ENCODE data around the gene OR1D2. TPM values are rescaled to one million over a fixed set of nuclear protein-coding genes. Genes with fewer than 3 reads are reported as not detected.
"Not testable (repeated sequence)": the region's sequence is repeated elsewhere in the genome, so short reads cannot be mapped to it uniquely, and the experiment has no call there.

The OR1D2 gene, protein sequence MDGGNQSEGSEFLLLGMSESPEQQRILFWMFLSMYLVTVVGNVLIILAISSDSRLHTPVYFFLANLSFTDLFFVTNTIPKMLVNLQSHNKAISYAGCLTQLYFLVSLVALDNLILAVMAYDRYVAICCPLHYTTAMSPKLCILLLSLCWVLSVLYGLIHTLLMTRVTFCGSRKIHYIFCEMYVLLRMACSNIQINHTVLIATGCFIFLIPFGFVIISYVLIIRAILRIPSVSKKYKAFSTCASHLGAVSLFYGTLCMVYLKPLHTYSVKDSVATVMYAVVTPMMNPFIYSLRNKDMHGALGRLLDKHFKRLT
- total RNA-seq (not detected in 2 replicates), polyA plus RNA-seq (not detected in 2 replicates), polyA minus RNA-seq (ENCODE audit: low replicate concordance) (not detected in 2 replicates)
- polyA plus RNA-seq (2012) = not detected in 2 replicates

GRCh38 chr17:3104322-3104721 is at the start of gene OR1D2:
TSS of gene OR1D2 (minus strand) at chr17:3104422. CDS start at chr17:3092996, 11,426 bp downstream.
- H3K4me3 ChIP-seq (replicated peaks in 1 of 4; ENCODE audit: control extremely low read depth in 1 of 4, insufficient read depth in 1 of 4, low read depth in 3 of 4, low read length in 4 of 4) = no peak within 1 kb of the TSS
- H3K27me3 ChIP-seq (ENCODE audit: control insufficient read depth, insufficient read depth, low read length) = no peaks in the 10 kb centered on the region
- H2AFZ ChIP-seq (ENCODE audit: low read length) = no peak within 1 kb of the TSS
- TF ChIP-seq CTCF (conservative IDR thresholded peaks at IDR 0.05 in 1 of 2, IDR thresholded peaks at IDR 0.05 in 1 of 2; ENCODE audit: low read depth in 1 of 2, low read length in 2 of 2) = no peak
- no peaks in the 10 kb centered on the region for H4K20me1 ChIP-seq (ENCODE audit: control insufficient read depth, extremely low read depth, insufficient read depth, low read length)
- H3K79me2 ChIP-seq (ENCODE audit: control insufficient read depth, insufficient read depth, low read length) = no peaks in the 10 kb centered on the region
- no peaks in the 10 kb centered on the region for H3K4me1 ChIP-seq (ENCODE audit: control insufficient read depth, extremely low read depth, insufficient read depth, low read length)
- DNase-seq (ENCODE audit: low read depth in 2 of 2) = no peak
- no peaks in the 10 kb centered on the region for H3K36me3 ChIP-seq (ENCODE audit: control insufficient read depth, insufficient read depth, low read length)
- H3K4me2 ChIP-seq (ENCODE audit: extremely low read depth, insufficient read depth, low read length) = no peak within 1 kb of the TSS
- no peak within 1 kb of the TSS for H3K27ac ChIP-seq (ENCODE audit: insufficient read depth, low read length)
- H3K9ac ChIP-seq (ENCODE audit: insufficient read depth, low read length) = no peak within 1 kb of the TSS
- H3K9me3 ChIP-seq (ENCODE audit: control insufficient read depth, insufficient read depth, low read depth, low read length) = no peaks in the 10 kb centered on the region

GRCh38 chr17:3137494-3137893 is 33.3 kb upstream of the OR1D2 start:
- not testable (repeated sequence) for H2AFZ ChIP-seq (ENCODE audit: low read length); H3K4me2 ChIP-seq (ENCODE audit: extremely low read depth, insufficient read depth, low read length); H3K36me3 ChIP-seq (ENCODE audit: control insufficient read depth, insufficient read depth, low read length); H3K4me3 ChIP-seq (replicated peaks in 1 of 4; ENCODE audit: control extremely low read depth in 1 of 4, insufficient read depth in 1 of 4, low read depth in 3 of 4, low read length in 4 of 4); H3K4me1 ChIP-seq (ENCODE audit: control insufficient read depth, extremely low read depth, insufficient read depth, low read length); H3K9me3 ChIP-seq (ENCODE audit: control insufficient read depth, insufficient read depth, low read depth, low read length); H3K27me3 ChIP-seq (ENCODE audit: control insufficient read depth, insufficient read depth, low read length); H3K79me2 ChIP-seq (ENCODE audit: control insufficient read depth, insufficient read depth, low read length); H3K27ac ChIP-seq (ENCODE audit: insufficient read depth, low read length); H3K9ac ChIP-seq (ENCODE audit: insufficient read depth, low read length); H4K20me1 ChIP-seq (ENCODE audit: control insufficient read depth, extremely low read depth, insufficient read depth, low read length); DNase-seq (ENCODE audit: low read depth in 2 of 2)

DNA sequence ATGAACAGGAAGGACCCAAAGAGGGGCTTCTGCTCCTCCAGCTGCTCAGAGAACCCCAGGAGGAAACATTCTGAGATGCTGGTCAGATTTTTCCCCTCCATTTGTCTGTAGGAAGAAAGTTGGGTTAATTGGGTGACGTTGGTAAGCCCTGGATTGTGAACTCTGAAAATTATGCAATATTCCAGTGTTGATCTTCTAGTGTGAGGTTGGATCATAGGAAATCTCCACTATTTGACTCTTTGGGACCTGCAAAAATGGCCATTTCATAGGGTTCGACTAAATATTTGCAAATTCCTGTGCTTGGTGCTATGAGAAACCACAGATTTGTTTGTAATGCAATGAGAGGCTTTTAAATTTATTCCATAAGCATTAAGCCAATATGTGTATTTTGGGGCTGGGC is 23.2 kb upstream of the OR1D2 start, which contains the start of gene OR1G1:
Gene OR1G1, minus strand, starts transcription at position 101 of the 400 bp plus-strand sequence. Its CDS starts 0 bp downstream, at position 101.
- DNase-seq (ENCODE audit: low read depth in 2 of 2) = no peak
- H4K20me1 ChIP-seq (ENCODE audit: control insufficient read depth, extremely low read depth, insufficient read depth, low read length) = no peaks in the 10 kb centered on the region
- H3K9me3 ChIP-seq (ENCODE audit: control insufficient read depth, insufficient read depth, low read depth, low read length) = no peaks in the 10 kb centered on the region
- TF ChIP-seq CTCF (conservative IDR thresholded peaks at IDR 0.05 in 1 of 2, IDR thresholded peaks at IDR 0.05 in 1 of 2; ENCODE audit: low read depth in 1 of 2, low read length in 2 of 2) = no peak
- TF ChIP-seq EZH2 (IDR thresholded peaks at IDR 0.05; ENCODE audit: low read length, missing control alignments) = no peak
- no peaks in the 10 kb centered on the region for H3K36me3 ChIP-seq (ENCODE audit: control insufficient read depth, insufficient read depth, low read length)
- no peak within 1 kb of the TSS for H3K27ac ChIP-seq (ENCODE audit: insufficient read depth, low read length)
- H3K27me3 ChIP-seq (ENCODE audit: control insufficient read depth, insufficient read depth, low read length) = no peaks in the 10 kb centered on the region
- H3K4me3 ChIP-seq (replicated peaks in 1 of 4; ENCODE audit: control extremely low read depth in 1 of 4, insufficient read depth in 1 of 4, low read depth in 3 of 4, low read length in 4 of 4) = no peak within 1 kb of the TSS
- H2AFZ ChIP-seq (ENCODE audit: low read length) = no peak within 1 kb of the TSS
- H3K4me1 ChIP-seq (ENCODE audit: control insufficient read depth, extremely low read depth, insufficient read depth, low read length) = no peaks in the 10 kb centered on the region
- H3K9ac ChIP-seq (ENCODE audit: insufficient read depth, low read length) = no peak within 1 kb of the TSS
- H3K79me2 ChIP-seq (ENCODE audit: control insufficient read depth, insufficient read depth, low read length) = no peaks in the 10 kb centered on the region
- no peak within 1 kb of the TSS for H3K4me2 ChIP-seq (ENCODE audit: extremely low read depth, insufficient read depth, low read length)

GRCh38 chr17:3073850-3074249 is 30.4 kb downstream of the OR1D2 start:
- not testable (repeated sequence) for H3K79me2 ChIP-seq (ENCODE audit: control insufficient read depth, insufficient read depth, low read length); H3K4me1 ChIP-seq (ENCODE audit: control insufficient read depth, extremely low read depth, insufficient read depth, low read length); H4K20me1 ChIP-seq (ENCODE audit: control insufficient read depth, extremely low read depth, insufficient read depth, low read length); H3K9ac ChIP-seq (ENCODE audit: insufficient read depth, low read length); H3K27me3 ChIP-seq (ENCODE audit: control insufficient read depth, insufficient read depth, low read length); H2AFZ ChIP-seq (ENCODE audit: low read length); H3K27ac ChIP-seq (ENCODE audit: insufficient read depth, low read length); H3K4me3 ChIP-seq (replicated peaks in 1 of 4; ENCODE audit: control extremely low read depth in 1 of 4, insufficient read depth in 1 of 4, low read depth in 3 of 4, low read length in 4 of 4); H3K36me3 ChIP-seq (ENCODE audit: control insufficient read depth, insufficient read depth, low read length); H3K4me2 ChIP-seq (ENCODE audit: extremely low read depth, insufficient read depth, low read length); H3K9me3 ChIP-seq (ENCODE audit: control insufficient read depth, insufficient read depth, low read depth, low read length); DNase-seq (ENCODE audit: low read depth in 2 of 2)

DNA sequence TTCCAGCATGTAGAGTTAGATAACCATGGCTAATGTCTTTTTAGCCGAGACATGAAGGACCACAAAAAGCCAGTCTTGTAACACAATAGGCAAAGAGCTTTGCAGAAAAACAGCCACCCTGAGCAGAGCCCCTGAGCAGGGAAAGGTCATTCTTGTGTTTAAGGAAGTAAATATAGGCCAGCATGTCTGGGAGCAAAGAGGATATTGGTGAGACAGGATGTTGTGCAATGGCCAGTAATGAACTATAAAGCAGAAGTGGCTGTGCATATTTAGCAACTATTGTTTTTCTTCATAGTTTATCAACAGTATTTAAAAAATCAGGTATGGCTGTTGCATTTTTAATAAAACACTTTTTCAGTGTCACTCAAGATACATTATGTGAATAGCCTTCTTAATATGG is 39.0 kb downstream of the OR1D2 start:
- not testable (repeated sequence) for H3K9ac ChIP-seq (ENCODE audit: insufficient read depth, low read length)

More for the DNA sequence above, 39.0 kb downstream of the OR1D2 start:
- not testable (repeated sequence) for H2AFZ ChIP-seq (ENCODE audit: low read length); H3K4me1 ChIP-seq (ENCODE audit: control insufficient read depth, extremely low read depth, insufficient read depth, low read length); H3K4me3 ChIP-seq (replicated peaks in 1 of 4; ENCODE audit: control extremely low read depth in 1 of 4, insufficient read depth in 1 of 4, low read depth in 3 of 4, low read length in 4 of 4); H3K79me2 ChIP-seq (ENCODE audit: control insufficient read depth, insufficient read depth, low read length); H3K27me3 ChIP-seq (ENCODE audit: control insufficient read depth, insufficient read depth, low read length); DNase-seq (ENCODE audit: low read depth in 2 of 2); H3K36me3 ChIP-seq (ENCODE audit: control insufficient read depth, insufficient read depth, low read length); H4K20me1 ChIP-seq (ENCODE audit: control insufficient read depth, extremely low read depth, insufficient read depth, low read length); H3K27ac ChIP-seq (ENCODE audit: insufficient read depth, low read length); H3K4me2 ChIP-seq (ENCODE audit: extremely low read depth, insufficient read depth, low read length); H3K9me3 ChIP-seq (ENCODE audit: control insufficient read depth, insufficient read depth, low read depth, low read length)
